GM19025 (cell line): Measurements from ENCODE around the gene WWP2.
"Not testable (repeated sequence)": the region's sequence is repeated elsewhere in the genome, so short reads cannot be mapped to it uniquely, and the experiment has no call there.

Experiments used
- ATAC-seq: cut with Tn5 transposase; IDR thresholded peaks from one replicate; pipeline ENCODE4 v1.9.1; 2021; ENCODE audit warnings: mild to moderate bottlenecking, low read depth, moderate library complexity; ENCODE audit not compliant: unreplicated experiment

The WWP2 gene

DNA sequence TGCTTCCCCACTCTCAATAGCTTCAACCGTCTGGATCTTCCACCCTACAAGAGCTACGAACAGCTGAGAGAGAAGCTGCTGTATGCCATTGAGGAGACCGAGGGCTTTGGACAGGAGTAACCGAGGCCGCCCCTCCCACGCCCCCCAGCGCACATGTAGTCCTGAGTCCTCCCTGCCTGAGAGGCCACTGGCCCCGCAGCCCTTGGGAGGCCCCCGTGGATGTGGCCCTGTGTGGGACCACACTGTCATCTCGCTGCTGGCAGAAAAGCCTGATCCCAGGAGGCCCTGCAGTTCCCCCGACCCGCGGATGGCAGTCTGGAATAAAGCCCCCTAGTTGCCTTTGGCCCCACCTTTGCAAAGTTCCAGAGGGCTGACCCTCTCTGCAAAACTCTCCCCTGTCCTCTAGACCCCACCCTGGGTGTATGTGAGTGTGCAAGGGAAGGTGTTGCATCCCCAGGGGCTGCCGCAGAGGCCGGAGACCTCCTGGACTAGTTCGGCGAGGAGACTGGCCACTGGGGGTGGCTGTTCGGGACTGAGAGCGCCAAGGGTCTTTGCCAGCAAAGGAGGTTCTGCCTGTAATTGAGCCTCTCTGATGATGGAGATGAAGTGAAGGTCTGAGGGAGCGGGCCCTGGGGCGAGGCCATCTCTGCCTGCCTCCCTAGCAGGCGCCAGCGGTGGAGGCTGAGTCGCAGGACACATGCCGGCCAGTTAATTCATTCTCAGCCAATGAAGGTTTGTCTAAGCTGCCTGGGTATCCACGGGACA lies 177.9 kb downstream of the WWP2 start:
- ATAC-seq, result no peak

DNA sequence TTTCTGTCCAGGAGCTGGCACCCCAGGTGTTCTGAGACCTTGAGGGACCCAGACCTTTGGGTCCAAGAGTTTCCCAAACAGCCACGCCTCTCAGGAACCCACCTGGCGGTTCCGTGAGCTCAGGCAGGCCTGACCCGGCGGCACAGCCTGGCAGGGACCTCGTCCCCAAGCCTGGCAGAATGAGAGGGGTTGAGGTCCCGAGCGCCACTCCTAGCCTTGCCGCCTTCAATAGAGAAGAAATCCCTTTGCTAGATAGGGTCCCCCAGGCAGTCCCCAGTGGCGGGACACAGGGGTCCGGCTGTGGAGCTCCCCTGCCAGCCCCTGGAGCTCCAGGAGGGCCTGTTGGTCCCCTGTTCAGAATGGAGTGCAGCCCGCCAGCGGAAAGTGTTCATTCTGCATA lies 178.5 kb downstream of the WWP2 start:
- ATAC-seq, result no peak

DNA sequence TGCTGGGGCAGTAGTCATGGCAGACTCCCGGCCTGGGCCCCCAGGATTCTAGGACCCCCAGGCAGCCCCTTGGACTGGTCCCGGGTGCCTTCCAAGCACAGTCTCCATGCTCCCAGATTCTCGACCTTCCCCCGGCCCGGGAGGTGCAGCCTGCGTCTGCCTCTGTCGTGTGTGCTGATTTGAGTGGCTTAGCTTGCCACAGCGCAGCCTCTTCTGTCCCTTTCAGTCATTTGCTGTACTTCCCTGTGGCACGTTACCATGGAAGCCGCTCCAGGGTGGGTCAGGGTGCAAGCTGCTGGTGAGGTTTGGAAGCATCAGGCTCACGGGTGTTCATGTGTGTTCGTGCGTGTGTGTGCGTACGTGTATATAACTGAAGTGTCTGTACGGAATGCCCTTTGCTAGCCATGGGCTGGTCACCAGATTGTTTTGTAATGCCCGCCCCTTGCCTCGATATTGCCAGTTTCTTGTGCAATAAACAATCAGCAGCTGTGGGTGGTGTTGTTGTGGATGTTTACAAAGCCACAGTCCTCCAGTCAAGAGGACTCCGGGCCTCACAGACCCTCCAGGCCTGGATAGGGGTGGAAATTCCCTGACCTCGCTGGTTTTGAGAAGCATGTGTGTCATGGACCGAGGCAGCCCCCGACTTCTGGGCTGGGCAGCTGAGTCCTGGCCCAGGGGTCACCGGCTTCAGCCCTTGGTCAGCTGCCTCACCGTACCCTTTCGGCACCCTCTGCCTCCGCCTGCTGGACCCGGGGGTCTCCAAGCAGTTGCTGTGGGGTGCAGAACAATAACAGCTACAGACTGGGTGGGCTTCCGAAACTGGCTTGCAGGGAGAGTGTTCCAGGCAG lies 179.3 kb downstream of the WWP2 start:
- ATAC-seq, result no peak

DNA sequence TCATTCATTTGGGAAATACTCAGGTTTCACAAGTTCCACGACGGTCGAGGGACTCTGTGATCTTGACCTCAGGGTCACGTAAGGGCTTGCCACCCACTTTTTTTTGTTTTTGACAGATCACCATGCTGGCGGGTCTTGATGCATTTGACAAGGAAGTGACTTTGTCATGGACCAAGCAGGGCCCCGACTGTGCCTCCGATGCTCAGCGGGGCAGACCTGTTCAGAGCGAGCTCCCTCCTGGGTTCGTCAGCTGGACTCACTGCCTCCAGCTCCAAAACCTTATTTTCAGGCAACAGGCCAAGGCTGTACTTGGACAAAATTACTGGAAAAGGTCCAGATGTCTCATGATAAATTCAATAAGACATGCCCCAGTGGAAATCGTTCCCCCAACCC lies 180.0 kb downstream of the WWP2 start:
- ATAC-seq, result no peak

DNA sequence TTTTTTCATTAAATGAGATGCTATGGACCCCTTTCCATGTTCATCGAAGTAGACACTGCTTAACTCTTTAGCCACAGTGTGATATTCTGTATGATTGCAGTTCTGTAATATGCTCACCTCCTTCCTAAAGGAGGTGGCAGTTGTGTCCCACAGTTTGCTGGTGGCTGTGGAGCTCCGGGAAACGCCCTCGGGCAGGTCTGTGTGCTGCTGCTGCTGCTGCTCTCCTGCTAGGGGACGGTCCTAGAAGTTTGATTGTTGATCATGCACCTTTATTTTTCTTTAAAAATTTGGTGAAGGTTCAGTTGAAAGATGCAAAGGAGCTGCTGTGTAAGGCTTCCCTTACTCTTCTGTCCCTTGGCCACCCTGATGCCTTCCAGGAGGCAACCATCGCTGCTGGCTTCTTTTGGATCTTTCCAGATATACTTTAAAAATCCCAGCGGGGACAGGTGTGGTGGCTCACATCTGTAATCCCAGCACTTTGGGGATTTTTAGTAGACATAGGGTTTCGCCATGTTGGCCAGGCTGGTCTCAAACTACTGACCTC lies 180.6 kb downstream of the WWP2 start:
- no peak for ATAC-seq

DNA sequence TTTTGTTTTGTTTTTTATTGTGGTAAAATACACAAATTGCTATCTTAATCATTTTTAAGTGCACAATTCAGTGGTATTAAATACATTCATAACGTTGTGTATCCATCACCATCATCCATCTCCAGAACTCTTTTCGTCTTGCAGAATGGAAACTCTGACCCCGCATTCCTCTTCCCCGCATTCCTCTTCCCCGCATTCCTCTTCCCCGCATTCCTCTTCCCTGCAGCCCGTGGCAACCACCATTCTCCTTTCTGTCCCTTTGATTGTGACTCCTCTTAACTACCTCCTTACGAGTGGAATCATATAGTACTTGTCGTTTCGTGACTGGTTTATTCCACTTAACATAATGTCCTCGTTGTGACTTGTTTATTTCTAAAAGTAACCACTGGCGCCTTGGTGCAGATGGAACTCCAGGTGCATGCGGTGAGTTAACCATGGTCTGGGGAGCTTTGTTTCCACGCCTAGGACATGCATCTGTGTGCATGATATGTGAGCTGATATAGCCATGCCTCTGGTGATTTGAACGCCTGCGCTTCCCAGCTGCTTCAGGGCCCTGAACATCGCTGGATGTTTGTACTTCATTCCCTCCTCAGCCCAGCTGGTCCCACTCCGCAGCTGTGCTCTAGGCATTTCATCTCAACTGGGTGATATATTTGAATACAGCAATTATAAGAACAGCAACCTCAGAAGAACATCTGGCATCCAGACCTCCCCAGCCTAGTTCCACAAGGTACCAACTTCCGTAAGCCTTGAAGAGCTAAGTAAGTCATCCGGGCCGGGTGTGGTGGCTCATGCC lies 181.3 kb downstream of the WWP2 start:
- not testable (repeated sequence) for ATAC-seq

DNA sequence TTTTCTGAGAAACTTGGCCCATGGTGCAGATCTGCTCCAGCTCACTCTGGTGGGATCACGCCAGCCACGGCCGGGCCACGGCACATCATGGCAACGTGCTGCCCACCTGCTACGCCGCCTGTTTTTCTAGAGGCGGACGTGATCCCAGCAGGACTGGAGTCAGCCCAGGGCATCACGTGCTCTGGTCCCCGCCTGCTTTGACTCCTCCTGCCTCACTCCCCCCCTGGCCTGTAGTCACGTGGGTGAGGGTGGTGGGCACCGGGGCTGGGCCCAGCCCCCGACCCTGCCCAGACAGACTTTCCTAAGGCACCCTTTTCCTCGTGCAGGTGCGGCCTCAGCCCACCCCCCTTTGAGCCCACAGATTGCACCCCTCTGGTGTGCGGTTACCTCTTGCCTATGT lies 188.3 kb downstream of the WWP2 start:
- ATAC-seq, result not testable (repeated sequence)

DNA sequence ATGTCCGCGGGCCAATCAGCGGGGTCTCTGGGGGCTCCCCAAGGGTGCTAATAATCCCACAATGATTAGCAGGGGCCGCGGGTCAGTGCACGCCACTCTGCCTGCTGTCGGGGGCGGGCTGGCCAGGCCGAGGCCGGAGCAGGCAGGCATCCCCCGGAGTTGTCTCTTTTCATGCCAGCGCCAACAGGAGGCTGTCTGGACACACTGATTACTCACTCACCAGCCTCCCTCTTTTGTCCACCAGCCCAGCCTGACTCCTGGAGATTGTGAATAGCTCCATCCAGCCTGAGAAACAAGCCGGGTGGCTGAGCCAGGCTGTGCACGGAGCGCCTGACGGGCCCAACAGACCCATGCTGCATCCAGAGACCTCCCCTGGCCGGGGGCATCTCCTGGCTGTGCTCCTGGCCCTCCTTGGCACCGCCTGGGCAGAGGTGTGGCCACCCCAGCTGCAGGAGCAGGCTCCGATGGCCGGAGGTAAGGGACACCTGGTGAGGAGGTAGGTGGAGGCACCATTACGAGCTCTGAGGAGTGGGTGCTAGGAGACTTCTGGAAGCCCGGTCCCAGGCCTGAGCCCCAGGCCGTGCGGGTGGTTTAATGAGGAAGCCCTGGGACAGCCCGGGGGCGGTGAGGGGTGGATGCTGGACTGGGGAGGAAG lies 189.0 kb downstream of the WWP2 start, which contains the start of gene CLEC18A:
TSS of gene CLEC18A (plus strand) at position 318 of the 655 bp plus-strand sequence. CDS start at position 351, 33 bp downstream.
- not testable (repeated sequence) for ATAC-seq

DNA sequence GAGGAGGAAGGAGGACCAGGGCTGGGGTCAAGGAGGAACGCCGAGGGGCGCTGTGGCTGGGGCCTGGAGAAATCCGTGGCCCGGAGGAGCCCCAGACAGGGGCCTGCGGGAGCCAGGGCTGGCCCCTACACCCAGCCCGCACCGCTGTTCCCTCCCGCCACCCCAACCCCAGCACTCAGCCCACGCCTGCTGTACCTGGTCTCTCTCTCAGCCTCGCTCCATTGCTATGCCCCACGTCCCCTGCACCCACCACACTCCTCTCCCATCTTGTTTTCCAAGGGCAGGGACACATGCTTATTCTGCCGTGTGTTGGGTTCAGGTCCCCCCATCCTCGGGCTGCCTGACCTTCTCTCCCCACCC lies 189.5 kb downstream of the WWP2 start:
- not testable (repeated sequence) for ATAC-seq

DNA sequence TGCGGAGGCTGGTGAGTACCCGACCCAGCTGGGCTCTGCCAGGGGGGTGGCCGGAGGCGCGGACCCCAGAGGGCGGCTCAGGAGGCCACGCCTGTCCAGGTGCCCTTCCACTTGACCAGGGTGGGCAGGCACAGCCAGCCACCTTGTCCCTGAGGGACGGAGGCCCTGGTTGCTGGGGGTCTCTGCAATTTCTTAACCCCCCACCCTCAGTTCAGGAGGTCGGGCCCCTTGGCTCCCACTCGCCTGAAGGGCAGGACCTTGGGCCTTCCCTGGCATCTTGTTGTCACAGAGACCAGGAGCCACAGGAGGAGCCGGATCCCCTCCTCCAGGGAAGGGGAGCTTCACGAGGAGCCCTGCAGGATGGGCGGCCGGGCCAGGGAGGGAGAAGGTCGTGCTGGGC lies 190.0 kb downstream of the WWP2 start:
- not testable (repeated sequence) for ATAC-seq

DNA sequence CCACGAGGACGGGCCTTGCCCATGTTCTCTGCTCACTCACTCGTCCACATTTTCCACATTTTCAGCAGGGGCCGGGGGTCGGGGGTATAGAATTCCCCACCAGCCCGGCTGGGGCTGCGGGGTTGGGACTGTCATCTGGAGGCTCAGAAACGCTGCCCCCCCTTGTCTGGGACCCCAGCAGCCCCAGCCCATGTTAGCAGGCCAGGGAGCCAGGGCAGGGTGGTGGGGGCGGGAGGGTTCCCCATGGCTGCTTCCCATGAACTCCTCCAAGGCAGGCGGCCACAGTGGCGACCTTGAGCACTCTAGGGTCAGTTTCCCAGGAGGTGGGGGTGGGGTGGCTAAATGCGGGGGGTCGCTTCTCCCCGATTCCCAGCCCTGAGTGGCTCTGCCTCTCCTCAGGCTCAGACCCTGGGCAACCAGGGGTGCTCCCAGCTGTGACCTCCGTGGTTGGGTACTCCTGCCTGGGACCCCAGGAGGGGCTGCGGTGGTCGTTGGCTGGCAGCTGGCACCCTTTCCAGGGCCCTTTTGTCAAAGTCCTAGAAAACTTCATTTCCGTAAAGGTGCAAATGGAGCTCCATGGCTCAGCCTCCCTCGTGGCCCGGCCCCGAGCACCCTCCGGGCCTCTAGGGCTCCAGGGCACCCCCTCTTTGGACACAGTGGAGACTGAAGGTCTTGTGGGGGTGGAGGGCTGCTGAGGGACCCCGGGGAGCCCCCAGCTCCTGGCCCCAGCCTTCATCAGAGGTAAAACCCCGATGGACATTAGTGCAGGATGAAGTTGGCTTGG lies 190.6 kb downstream of the WWP2 start:
- ATAC-seq, result not testable (repeated sequence)

DNA sequence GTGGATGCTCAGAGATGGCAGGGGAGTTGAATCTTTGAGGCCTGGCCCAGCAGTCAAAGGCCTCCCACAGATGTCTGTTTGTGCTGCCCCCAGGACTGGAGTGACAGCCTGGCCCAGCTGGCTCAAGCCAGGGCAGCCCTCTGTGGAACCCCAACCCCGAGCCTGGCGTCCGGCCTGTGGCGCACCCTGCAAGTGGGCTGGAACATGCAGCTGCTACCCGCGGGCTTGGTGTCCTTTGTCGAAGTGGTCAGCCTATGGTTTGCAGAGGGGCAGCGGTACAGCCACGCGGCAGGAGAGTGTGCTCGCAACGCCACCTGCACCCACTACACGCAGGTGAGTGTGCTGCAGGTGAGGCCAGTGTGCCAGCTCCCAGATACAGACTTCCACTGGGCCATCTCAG lies 192.1 kb downstream of the WWP2 start:
- ATAC-seq, result not testable (repeated sequence)

DNA sequence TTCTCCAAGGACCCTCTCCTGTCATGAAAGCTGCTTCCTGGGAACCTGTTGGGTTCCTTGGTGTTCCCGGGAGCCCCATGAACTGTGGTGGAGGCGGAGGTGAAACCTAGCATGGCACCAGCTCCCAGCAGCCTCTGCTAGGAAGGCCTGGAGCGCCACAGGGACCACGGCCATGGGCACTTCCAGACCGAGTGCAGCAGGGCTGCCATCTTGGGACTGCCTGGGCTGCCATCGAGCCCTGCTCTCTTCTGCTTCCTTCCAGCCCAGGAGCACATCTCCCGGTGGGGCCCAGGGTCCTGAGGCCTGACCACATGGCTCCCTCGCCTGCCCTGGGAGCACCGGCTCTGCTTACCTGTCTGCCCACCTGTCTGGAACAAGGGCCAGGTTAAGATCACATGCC lies 201.2 kb downstream of the WWP2 start:
- not testable (repeated sequence) for ATAC-seq

DNA sequence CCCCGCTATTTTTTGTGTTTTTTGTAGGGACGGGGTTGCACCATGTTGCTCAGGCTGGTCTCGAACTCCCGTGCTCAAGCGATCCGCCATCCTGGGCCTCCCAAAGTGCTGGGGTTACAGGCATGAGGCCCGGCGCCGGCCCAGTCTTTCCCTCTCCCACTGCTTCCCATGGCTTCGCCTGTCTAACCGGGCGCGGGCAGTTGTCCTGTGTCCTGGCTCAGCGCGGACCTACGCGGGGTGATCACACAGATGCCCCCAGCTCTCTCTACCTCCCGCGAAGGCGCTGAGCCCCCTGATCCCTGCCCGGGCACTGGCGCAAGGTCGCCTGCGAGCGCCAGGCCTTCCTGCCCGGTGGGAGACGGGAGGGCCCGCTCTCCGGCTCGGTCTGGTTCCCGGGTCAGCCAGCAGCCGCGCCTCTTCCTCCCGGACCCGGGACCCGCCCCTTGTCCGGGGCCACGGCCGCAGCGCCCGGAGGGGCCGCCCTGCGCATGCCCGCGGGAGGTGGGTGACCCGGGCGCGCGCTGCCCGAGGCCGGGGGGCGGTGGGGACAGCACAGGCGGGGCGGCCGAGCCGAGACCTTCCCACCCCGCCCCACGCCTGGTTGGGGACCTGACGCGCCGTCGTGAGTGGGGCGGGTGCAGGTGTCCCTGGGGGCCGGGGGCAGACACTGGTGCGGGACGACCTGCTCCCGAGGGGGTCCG lies 203.0 kb downstream of the WWP2 start:
- not testable (repeated sequence) for ATAC-seq

DNA sequence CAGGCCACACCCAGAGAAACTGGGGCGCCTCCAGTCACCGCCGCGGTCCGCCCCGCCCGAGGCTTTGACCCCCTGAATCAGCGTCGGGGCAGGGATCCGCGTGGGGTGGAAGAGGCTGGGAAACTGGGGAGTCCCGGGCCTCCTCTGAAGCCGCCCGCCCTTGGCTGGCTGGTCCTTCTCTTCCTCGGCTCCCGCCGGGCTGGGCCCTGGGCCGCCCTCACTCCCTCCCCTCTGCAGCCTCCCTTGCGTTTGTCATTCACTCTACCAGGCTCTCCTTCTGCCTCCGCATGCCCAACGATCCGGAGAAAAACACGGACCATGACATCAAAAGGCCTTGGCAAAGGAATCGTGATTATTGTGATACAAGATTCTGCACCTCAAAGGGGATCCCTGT lies 203.5 kb downstream of the WWP2 start:
- ATAC-seq, result not testable (repeated sequence)

DNA sequence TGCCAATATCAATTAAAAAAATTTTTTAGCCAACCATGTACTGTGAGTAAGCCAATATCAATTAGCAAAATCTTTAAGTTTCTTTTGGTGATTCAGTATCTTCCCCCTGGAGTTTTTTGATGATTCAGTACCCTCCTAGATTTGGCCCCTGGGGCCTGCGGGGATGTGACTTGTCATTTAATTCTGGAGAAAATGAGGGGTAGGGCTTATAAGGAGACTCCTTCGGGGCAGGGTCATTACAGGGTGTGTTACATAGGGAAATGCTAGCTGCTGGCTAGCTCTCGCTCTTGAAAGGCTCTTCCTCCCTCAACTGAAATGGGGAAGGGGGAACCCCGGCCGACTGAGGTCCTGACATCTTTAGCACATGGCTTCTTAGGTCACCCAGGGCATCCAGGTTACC lies 205.6 kb downstream of the WWP2 start:
- ATAC-seq, result not testable (repeated sequence)

DNA sequence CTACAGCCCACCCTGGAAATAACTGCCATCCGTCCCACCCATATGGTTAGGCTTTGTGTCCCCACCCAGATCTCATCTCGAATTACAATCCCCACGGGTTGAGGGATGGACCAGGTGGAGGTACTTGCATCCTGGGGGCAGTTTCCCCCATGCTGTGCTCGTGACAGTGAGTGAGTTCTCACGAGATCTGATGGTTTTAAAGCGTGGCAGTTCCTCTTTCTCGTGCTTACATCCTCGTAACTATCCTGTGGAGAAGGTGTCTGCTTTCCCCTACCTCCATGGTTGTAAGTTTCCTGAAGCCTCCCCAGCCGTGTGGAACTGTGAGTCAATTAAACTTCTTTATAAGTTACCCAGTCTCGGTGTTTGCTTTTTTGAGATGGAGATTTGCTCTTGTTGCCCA lies 206.0 kb downstream of the WWP2 start:
- ATAC-seq, result not testable (repeated sequence)

DNA sequence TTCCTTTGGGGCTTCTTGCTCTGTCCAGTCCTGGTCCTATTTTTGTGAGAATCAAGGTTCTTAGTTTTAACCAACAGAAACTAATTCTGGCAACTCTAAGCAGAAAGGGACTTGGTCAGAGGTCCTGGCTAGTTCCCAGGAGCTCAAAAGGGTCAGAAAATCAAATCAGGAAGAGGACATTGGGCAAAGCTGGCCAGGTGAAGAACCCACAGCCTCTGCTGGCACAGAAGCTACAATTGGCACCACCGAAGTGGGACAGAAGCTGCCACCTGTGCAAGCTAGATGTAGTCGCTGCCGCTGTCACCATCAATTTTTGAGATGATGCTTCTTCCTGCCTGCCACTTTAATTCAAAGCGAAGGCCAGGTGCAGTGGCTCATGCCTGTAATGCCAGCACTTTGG lies 207.5 kb downstream of the WWP2 start:
- ATAC-seq, result not testable (repeated sequence)

DNA sequence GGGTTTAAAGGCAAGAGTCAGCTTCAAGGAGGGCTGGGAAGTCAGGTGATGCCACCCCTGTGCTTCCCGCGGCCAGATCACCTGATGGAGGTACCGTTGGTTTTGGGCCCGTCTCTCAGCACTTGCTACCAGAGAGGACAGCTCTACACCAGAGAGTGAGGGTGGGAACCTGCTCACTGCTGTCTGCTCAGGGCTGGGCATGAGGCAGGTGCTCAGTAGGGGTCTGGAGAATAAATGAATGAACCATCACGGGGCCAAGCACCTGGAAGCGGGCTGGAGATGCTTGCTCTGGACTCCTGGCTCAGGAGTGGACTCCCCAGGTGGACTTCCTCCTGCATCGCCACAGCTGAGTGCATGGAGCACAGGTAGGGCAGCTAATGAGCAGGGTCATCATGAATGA lies 210.0 kb downstream of the WWP2 start:
- not testable (repeated sequence) for ATAC-seq
